Kidney epithelial cell (primary cell): Measurements from ENCODE around the gene TXLNB. TPM values are rescaled to one million over a fixed set of nuclear protein-coding genes. Genes with fewer than 3 reads are reported as not detected.
"Not testable (repeated sequence)": the region's sequence is repeated elsewhere in the genome, so short reads cannot be mapped to it uniquely, and the experiment has no call there.

Source experiments
- DNase-seq: peaks from one replicate; pipeline ENCODE4 v3.0.0-alpha.2; 2010; ENCODE audit warnings: low read depth
- H3K27me3 ChIP-seq: 2 replicates; pipeline ENCODE4 v1.6.0; 2011; ENCODE audit warnings: low read length; ENCODE audit not compliant: control insufficient read depth, insufficient read depth
- H3K36me3 ChIP-seq: 2 replicates; pipeline ENCODE4 v1.5.1; 2011; ENCODE audit warnings: low read length; ENCODE audit not compliant: control insufficient read depth, insufficient read depth
- H3K4me3 ChIP-seq: 2 replicates; pipeline ENCODE4 v1.5.1; 2011; ENCODE audit warnings: low read depth, mild to moderate bottlenecking, control low read depth, low read length
- total RNA-seq: library from RNA; depleted of rRNA; stranded (reverse); fragments of >200 nt; gene quantifications from 2 replicates; pipeline ENCODE4 v1.2.3, GENCODE V29; 2015
- TF ChIP-seq, protein P1 (sequence below): IDR thresholded peaks from 2 replicates; pipeline ENCODE4 v1.5.1; 2011; ENCODE audit warnings: mild to moderate bottlenecking, moderate library complexity, low read length, control low read depth, inconsistent platforms; ENCODE audit not compliant: insufficient read depth, poor library complexity, severe bottlenecking

The TXLNB gene
- total RNA-seq, 1 donor from 2014 or later: not detected

DNA sequence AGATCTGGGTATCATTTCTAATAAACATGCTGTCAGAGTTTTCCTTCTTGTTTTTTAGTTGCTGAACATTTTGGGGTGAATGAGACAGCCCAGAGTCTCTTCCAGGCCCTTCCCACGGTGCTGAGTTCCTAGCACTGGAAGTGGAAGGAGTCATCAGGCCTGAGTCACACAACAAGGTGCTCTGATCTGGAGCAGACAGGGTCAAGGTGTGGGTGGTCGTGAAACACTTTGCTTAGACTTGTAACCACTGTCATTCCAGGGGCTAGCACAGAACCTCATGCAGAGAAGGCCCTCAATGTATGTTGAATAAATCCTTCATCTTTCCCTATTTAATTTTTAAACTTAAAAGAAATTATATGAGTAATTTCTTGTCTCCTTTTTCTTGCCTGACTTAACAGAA, 60.6 kb downstream of the TXLNB start:
- H3K27me3 ChIP-seq: no peaks in the 10 kb centered on the region
- TF ChIP-seq, protein P1, sequence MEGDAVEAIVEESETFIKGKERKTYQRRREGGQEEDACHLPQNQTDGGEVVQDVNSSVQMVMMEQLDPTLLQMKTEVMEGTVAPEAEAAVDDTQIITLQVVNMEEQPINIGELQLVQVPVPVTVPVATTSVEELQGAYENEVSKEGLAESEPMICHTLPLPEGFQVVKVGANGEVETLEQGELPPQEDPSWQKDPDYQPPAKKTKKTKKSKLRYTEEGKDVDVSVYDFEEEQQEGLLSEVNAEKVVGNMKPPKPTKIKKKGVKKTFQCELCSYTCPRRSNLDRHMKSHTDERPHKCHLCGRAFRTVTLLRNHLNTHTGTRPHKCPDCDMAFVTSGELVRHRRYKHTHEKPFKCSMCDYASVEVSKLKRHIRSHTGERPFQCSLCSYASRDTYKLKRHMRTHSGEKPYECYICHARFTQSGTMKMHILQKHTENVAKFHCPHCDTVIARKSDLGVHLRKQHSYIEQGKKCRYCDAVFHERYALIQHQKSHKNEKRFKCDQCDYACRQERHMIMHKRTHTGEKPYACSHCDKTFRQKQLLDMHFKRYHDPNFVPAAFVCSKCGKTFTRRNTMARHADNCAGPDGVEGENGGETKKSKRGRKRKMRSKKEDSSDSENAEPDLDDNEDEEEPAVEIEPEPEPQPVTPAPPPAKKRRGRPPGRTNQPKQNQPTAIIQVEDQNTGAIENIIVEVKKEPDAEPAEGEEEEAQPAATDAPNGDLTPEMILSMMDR: no peak
- no peaks in the 10 kb centered on the region for H3K36me3 ChIP-seq
- no peak for DNase-seq
- no peak overlapping the region for H3K4me3 ChIP-seq

DNA sequence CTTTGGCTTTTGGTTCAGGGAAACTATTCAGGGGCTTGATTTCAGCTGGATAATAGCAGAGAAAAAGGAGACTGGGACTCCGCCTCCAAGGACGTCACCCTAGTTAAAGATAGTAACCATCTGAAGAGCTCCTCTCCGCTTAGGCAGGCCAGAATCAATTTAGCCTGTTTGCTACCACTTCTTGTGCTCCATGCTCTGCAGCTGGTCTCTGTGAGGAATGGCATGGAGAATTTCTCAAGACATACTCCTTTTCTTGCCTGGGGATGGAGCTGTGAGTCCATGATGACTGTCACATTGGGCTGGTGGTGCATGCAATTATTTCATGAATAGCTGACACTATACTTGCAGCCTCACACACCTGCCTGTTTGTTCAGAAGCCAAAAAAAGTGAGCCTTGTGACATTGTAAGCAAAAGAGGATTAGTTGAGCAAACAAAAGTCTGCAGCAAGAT, 61.4 kb downstream of the TXLNB start:
- Histone ChIP-seq H3K36me3 (no peaks in the 10 kb centered on the region), H3K4me3 (no peak overlapping the region), H3K27me3 (no peaks in the 10 kb centered on the region)
- DNase-seq: no peak
- TF ChIP-seq, protein P1: no peak

DNA sequence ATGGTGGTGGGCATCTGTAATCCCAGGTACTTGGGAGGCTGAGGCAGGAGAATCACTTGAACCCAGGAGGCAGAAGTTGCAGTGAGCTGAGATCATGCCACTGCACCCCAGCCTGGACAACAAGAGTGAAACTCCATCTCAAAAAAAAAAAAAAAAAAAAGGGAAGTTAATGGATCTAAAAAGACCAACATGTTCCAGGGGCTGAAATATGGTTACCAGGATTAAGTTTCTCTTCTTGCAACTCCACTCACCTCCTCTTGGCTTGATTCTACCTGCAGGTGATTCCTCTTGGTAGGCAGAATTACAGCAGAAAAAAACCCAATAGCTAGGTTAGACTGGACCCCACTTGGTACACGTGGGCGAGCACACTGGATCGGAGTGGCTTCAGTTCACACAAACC, 63.4 kb downstream of the TXLNB start:
- H3K4me3 ChIP-seq, H3K36me3 ChIP-seq, DNase-seq, H3K27me3 ChIP-seq: not testable (repeated sequence)

DNA sequence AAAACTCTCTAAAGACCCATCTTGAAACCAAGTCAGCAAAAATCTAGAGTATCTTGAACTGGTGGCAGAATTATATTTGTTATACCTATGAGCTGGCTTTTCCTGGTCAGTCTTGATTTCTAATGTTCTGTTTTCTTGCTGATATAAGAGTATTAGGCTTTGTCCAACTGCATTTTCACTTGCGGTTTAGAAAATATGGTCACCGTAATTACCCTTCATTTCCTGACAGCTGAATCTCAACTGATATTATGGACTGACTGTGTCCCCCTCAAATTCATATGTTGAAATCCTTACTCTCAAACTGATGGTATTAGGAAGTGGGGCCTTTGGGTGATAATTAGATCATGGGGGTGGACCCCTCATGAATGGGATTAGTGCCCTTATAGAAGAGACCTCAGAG, 72.1 kb downstream of the TXLNB start:
- no peak for DNase-seq
- TF ChIP-seq, protein P1: no peak
- Histone ChIP-seq H3K4me3 (no peak overlapping the region), H3K36me3 (no peaks in the 10 kb centered on the region), H3K27me3 (no peaks in the 10 kb centered on the region)

DNA sequence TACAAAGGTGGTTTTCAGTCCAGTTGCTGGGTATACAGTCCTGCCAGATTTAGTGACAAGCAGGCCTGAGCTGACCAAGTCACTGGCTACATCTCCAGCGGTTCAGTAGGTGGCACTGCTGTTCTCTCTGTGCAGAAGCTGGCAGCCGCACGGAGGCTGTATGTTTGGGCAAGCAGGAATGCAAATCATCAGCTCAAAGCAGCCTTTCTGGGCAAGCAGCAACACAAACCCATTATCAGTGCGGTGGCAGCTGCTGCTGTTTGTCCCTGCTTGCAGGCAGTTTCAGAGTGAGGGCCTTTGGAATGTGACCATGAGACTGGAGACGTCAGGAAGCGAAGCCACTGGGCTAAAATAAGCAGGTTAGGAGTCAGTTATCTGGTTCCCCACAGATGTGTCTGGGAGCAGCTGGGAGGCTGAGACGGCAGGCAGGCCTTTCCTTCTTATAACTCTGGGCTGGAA, 72.5 kb downstream of the TXLNB start:
- TF ChIP-seq, protein P1: peak; percentile 92
- H3K36me3 ChIP-seq: no peaks in the 10 kb centered on the region
- no peak overlapping the region for H3K4me3 ChIP-seq
- no peaks in the 10 kb centered on the region for H3K27me3 ChIP-seq
- peak; percentile 65 for DNase-seq

DNA sequence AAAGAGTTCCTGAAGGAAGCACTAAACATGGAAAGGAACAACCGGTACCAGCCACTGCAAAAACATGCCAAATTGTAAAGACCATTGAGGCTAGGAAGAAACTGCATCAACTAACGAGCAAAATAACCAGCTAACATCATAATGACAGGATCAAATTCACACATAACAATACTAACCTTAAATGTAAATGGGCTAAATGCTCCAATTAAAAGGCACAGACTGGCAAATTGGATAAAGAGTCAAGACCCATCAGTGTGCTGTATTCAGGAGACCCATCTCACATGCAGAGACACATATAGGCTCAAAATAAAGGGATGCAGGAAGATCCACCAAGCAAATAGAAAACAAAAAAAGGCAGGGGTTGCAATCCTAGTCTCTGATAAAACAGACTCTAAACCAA, 79.3 kb downstream of the TXLNB start:
- not testable (repeated sequence) for H3K4me3 ChIP-seq, H3K27me3 ChIP-seq, H3K36me3 ChIP-seq, DNase-seq

DNA sequence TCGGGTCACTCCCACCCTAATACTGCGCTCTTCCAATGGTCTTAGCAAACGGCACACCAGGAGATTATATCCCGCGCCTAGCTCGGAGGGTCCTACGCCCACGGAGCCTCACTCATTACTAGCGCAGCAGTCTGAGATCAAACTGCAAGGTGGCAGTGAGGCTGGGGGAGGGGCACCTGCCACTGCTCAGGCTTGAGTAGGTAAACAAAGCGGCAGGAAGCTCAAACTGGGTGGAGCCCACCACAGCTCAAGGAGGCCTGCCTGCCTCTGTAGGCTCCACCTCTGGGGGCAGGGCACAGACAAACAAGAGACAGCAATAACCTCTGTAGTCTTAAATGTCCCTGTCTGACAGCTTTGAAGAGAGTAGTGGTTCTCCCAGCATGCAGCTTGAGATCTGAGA, 81.0 kb downstream of the TXLNB start:
- H3K36me3 ChIP-seq, H3K4me3 ChIP-seq, H3K27me3 ChIP-seq, DNase-seq: not testable (repeated sequence)
